Measurements from ENCODE around the gene RERE. TPM values are rescaled to one million over a fixed set of nuclear protein-coding genes. Genes with fewer than 3 reads are reported as not detected.
A peak's percentile ranks its signal among the peaks of the same experiment; 100 is the strongest.

The RERE gene
- total RNA-seq, 6 experiments from 2014 or later = 36.5 to 41.6 (median 37.5) TPM

DNA sequence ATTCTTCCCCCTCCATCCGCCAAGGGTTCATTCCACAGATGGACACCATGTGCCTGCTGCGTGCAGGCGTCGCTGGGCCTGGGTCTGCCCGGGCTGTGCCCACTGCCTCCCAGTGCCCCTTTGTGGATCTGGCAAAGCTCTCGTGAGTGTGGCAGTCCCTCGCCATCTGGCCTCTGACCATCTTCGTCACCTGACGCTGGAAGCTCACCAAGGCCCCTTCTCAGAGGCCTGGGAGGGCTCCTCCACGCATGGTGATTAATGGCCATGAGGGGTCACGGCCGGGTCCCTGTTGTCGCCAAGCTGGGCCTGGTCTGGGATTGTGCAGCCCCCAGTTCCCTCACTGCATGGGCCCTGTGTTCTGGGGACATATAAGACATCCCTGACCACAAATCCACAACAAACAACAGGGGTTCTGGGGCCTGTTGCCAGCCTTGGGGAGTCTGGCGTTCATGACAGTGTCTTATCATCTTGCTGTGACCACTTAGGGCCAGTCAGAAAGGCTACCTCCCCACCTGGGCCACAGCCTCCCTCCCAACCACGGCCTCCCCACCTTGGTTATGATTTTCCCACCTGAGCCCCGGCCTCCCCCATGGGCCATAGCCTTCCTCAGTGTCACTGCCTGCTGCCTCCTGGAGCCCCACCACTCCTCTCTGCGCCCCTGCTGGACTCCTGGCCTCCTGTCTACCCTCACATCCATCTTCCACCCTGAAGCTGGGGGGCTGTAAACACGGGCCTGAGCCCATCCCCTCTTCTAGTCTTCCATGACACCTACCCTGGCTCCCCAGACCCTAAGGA lies 471.6 kb downstream of the RERE start:
- TF ChIP-seq, protein P1, sequence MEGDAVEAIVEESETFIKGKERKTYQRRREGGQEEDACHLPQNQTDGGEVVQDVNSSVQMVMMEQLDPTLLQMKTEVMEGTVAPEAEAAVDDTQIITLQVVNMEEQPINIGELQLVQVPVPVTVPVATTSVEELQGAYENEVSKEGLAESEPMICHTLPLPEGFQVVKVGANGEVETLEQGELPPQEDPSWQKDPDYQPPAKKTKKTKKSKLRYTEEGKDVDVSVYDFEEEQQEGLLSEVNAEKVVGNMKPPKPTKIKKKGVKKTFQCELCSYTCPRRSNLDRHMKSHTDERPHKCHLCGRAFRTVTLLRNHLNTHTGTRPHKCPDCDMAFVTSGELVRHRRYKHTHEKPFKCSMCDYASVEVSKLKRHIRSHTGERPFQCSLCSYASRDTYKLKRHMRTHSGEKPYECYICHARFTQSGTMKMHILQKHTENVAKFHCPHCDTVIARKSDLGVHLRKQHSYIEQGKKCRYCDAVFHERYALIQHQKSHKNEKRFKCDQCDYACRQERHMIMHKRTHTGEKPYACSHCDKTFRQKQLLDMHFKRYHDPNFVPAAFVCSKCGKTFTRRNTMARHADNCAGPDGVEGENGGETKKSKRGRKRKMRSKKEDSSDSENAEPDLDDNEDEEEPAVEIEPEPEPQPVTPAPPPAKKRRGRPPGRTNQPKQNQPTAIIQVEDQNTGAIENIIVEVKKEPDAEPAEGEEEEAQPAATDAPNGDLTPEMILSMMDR (IDR thresholded peaks at IDR 0.05) = no peak
- Mint-ChIP-seq H3K4me1 (ENCODE audit: low read depth) (peaks cover 30% of the 10 kb centered on the region), H3K9me3 (no peaks in the 10 kb centered on the region; the same call in 1 of the 2 replicates), H3K36me3 (ENCODE audit: low read depth) (peaks cover 7% of the 10 kb centered on the region; the same call in 1 of the 2 replicates), H3K4me3 (no peak overlapping the region), H3K27ac (no peak overlapping the region), H3K27me3 (ENCODE audit: insufficient read depth) (peaks cover 16% of the 10 kb centered on the region)
- DNase-seq = no peak

DNA sequence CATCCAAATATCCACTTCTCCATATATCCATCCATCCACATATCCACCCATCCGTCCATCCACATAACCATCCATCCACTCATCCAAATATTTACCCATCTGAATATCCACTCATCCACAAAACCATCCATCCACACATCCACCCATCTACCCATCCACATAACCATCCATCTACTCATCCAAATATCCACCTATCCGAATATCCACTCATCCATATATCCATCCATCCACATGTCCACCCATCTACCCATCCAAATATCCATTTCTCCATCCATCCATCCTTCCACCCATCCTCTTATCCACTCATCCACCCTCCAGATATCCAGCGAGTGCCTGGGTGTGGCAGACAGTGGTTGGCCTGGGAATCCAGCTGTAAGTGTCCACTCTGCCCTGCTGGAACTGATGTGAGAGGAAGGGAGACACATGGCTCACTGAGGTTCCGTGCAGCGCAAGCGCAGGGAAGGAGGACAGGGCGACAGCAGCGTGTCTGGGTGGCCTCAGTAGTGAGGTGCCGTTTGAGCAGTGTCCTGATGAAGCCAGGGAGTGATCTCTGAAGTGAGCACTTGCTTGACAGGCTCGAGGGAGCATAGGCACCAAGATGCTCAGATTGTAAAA lies 472.4 kb downstream of the RERE start:
- Mint-ChIP-seq H3K9me3 (no peaks in the 10 kb centered on the region; the same call in 1 of the 2 replicates), H3K4me3 (no peak overlapping the region), H3K36me3 (ENCODE audit: low read depth) (peaks cover 7% of the 10 kb centered on the region; the same call in 1 of the 2 replicates), H3K27ac (peak overlapping the region; percentile 92), H3K4me1 (ENCODE audit: low read depth) (peaks cover 30% of the 10 kb centered on the region), H3K27me3 (ENCODE audit: insufficient read depth) (peaks cover 15% of the 10 kb centered on the region)
- no peak for DNase-seq
- TF ChIP-seq, protein P1 (IDR thresholded peaks at IDR 0.05) = no peak

DNA sequence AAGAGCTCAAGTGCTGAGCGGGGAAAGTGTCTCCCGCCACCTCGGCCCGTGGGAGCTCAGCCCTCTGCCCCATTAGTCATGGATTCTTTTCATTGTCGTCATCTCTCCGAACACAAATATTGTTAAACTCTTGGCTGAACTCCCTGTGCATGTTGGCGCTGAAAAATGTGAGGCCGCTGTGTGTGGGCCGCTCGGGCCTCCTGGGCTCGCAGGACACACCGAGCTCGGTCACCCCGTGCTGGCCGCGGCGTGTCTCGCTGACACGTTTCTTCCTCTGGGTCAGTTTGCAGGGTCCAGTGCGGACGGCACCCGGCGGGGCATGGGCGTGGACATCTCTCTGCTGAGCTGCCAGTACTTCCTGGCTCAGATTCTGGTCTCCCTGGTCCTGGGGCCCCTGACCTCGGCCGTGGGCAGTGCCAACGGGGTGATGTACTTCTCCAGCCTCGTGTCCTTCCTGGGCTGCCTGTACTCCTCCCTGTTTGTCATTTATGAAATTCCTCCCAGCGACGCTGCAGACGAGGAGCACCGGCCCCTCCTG lies 473.9 kb downstream of the RERE start:
- H3K27ac Mint-ChIP-seq = peak overlapping the region; percentile 92
- peaks cover 7% of the 10 kb centered on the region; the same call in 1 of the 2 replicates for H3K36me3 Mint-ChIP-seq (ENCODE audit: low read depth)
- H3K4me3 Mint-ChIP-seq = peak overlapping the region; percentile 64
- TF ChIP-seq, protein P1 (IDR thresholded peaks at IDR 0.05) = no peak
- H3K4me1 Mint-ChIP-seq (ENCODE audit: low read depth) = peaks cover 30% of the 10 kb centered on the region
- DNase-seq = peak; percentile 95
- H3K27me3 Mint-ChIP-seq (ENCODE audit: insufficient read depth) = peaks cover 6% of the 10 kb centered on the region
- H3K9me3 Mint-ChIP-seq = no peaks in the 10 kb centered on the region; the same call in 1 of the 2 replicates

DNA sequence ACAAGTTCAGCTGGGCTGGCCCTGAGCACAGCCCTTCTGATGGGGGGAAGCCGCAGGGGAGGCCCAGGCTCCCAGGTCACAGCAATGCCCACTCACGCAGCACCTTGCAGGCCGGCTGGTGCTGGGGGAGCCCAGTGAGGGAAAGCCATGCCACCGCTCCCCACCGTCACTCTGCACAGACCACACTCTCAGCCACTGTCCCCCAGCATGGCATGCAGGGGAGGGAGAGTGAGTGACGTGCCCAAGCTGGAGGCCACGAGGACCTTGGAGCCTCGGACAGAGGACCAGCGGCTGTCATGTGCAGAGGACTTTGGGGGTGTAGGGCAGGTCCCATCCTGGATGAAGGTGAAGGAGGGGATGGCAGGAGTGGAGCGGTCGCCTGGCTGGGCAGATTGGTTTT lies 474.4 kb downstream of the RERE start:
- H3K9me3 Mint-ChIP-seq = no peaks in the 10 kb centered on the region; the same call in 1 of the 2 replicates
- TF ChIP-seq, protein P1 (IDR thresholded peaks at IDR 0.05) = no peak
- peaks cover 6% of the 10 kb centered on the region for H3K27me3 Mint-ChIP-seq (ENCODE audit: insufficient read depth)
- peaks cover 30% of the 10 kb centered on the region for H3K4me1 Mint-ChIP-seq (ENCODE audit: low read depth)
- peak overlapping the region; percentile 92 for H3K27ac Mint-ChIP-seq
- peaks cover 7% of the 10 kb centered on the region; the same call in 1 of the 2 replicates for H3K36me3 Mint-ChIP-seq (ENCODE audit: low read depth)
- no peak for DNase-seq
- H3K4me3 Mint-ChIP-seq = peak overlapping the region; percentile 64

DNA sequence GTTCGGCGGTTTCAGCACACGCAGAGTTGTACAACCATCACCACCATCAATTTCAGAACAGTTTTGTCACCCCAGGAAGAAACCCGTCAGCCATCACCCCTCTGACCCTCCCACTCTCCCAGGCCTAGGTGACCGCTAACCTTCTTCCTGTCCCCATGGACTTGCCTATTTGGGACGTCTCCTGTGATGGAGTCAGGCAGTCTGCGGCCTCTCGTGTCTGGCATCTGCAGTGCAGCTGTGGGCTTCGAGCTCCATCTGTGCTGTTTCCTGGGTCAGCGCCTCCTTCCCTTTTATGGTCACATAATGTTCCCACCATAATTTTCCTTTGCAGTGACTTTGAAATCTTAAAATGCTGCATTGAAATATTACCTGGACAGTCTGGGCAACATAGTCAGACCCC lies 475.1 kb downstream of the RERE start:
- H3K9me3 Mint-ChIP-seq = no peaks in the 10 kb centered on the region; the same call in 1 of the 2 replicates
- peaks cover 30% of the 10 kb centered on the region for H3K4me1 Mint-ChIP-seq (ENCODE audit: low read depth)
- TF ChIP-seq, protein P1 (IDR thresholded peaks at IDR 0.05) = peak; percentile 61
- DNase-seq = peak; percentile 68
- peaks cover 7% of the 10 kb centered on the region; the same call in 1 of the 2 replicates for H3K36me3 Mint-ChIP-seq (ENCODE audit: low read depth)
- H3K27ac Mint-ChIP-seq = peak overlapping the region; percentile 92
- H3K27me3 Mint-ChIP-seq (ENCODE audit: insufficient read depth) = peaks cover 6% of the 10 kb centered on the region
- peak overlapping the region; percentile 38; the same call in 1 of the 2 replicates for H3K4me3 Mint-ChIP-seq

Measured in HFFc6 (cell line).